ENCODE measurements around the gene NAA38.

GRCh38 chr17:7807206-7807605 lies 50.2 kb downstream of the NAA38 start:
- TF ChIP-seq POLR2AphosphoS5 (IDR thresholded peaks at IDR 0.05; ENCODE audit: borderline replicate concordance, low read depth, low read length): no peak
- TF ChIP-seq EZH2 (IDR thresholded peaks at IDR 0.05): no peak
- TF ChIP-seq FOXP2 (optimal IDR thresholded peaks at IDR 0.05; ENCODE audit: control extremely low read depth, extremely low read length, insufficient read depth): no peak
